ENCODE measurements around the gene FCRL5.

The FCRL5 gene

GRCh38 chr1:157532569-157532968 is 19.7 kb downstream of the FCRL5 start:
- no peak for DNase-seq (ENCODE audit: extremely low read depth in 1 of 2, low read depth in 1 of 2)

GRCh38 chr1:157523774-157524493 is 28.4 kb downstream of the FCRL5 start:
- no peak for DNase-seq (ENCODE audit: extremely low read depth in 1 of 2, low read depth in 1 of 2)

GRCh38 chr1:157521056-157521455 is 31.3 kb downstream of the FCRL5 start:
- no peak for DNase-seq (ENCODE audit: extremely low read depth in 1 of 2, low read depth in 1 of 2)

GRCh38 chr1:157520386-157520935 is 31.9 kb downstream of the FCRL5 start:
- DNase-seq (ENCODE audit: extremely low read depth in 1 of 2, low read depth in 1 of 2): no peak

- no peak for DNase-seq (ENCODE audit: extremely low read depth in 1 of 2, low read depth in 1 of 2)
Observed at GRCh38 chr1:157519451-157519850, 32.9 kb downstream of the FCRL5 start.

- no peak for DNase-seq (ENCODE audit: extremely low read depth in 1 of 2, low read depth in 1 of 2)
Observed at GRCh38 chr1:157517016-157517415, 35.3 kb downstream of the FCRL5 start.

GRCh38 chr1:157515709-157516108 is 36.6 kb downstream of the FCRL5 start:
- DNase-seq (ENCODE audit: extremely low read depth in 1 of 2, low read depth in 1 of 2): no peak

GRCh38 chr1:157515141-157515540 is 37.2 kb downstream of the FCRL5 start:
- DNase-seq (ENCODE audit: extremely low read depth in 1 of 2, low read depth in 1 of 2): no peak

- no peak for DNase-seq (ENCODE audit: extremely low read depth in 1 of 2, low read depth in 1 of 2)
Observed at GRCh38 chr1:157512036-157512969, 40.0 kb downstream of the FCRL5 start.

GRCh38 chr1:157509546-157510232 is 42.6 kb downstream of the FCRL5 start:
- DNase-seq (ENCODE audit: extremely low read depth in 1 of 2, low read depth in 1 of 2): no peak

- DNase-seq (ENCODE audit: extremely low read depth in 1 of 2, low read depth in 1 of 2): no peak
Observed at GRCh38 chr1:157505481-157506272, 46.6 kb downstream of the FCRL5 start.

- DNase-seq (ENCODE audit: extremely low read depth in 1 of 2, low read depth in 1 of 2): no peak
Observed at GRCh38 chr1:157504646-157505045, 47.7 kb downstream of the FCRL5 start.

GRCh38 chr1:157499521-157499920 is 52.8 kb downstream of the FCRL5 start:
- DNase-seq (ENCODE audit: extremely low read depth in 1 of 2, low read depth in 1 of 2): no peak

- no peak for DNase-seq (ENCODE audit: extremely low read depth in 1 of 2, low read depth in 1 of 2)
Observed at GRCh38 chr1:157498736-157499090, 53.6 kb downstream of the FCRL5 start.

GRCh38 chr1:157497987-157498735 is 54.2 kb downstream of the FCRL5 start:
- DNase-seq (ENCODE audit: extremely low read depth in 1 of 2, low read depth in 1 of 2): no peak

GRCh38 chr1:157497284-157497683 is 55.0 kb downstream of the FCRL5 start:
- no peak for DNase-seq (ENCODE audit: extremely low read depth in 1 of 2, low read depth in 1 of 2)

GRCh38 chr1:157496121-157496526 is 56.2 kb downstream of the FCRL5 start:
- no peak for DNase-seq (ENCODE audit: extremely low read depth in 1 of 2, low read depth in 1 of 2)

- DNase-seq (ENCODE audit: extremely low read depth in 1 of 2, low read depth in 1 of 2): no peak
Observed at GRCh38 chr1:157495285-157495684, 57.0 kb downstream of the FCRL5 start.

GRCh38 chr1:157494093-157494492 is 58.2 kb downstream of the FCRL5 start:
- no peak for DNase-seq (ENCODE audit: extremely low read depth in 1 of 2, low read depth in 1 of 2)

Measured in stimulated activated CD8-positive, alpha-beta memory T cell treated with anti-CD3 and anti-CD28 coated beads, Interleukin-7, amount 100 ng/mL, for 48 hours (primary cell).